K562 (cell line): Measurements from ENCODE around the gene RASIP1. TPM values are rescaled to one million over a fixed set of nuclear protein-coding genes. Genes with fewer than 3 reads are reported as not detected.
A peak's percentile ranks its signal among the peaks of the same experiment; 100 is the strongest.

Experiments
- ATAC-seq: fragments of 200-7000 bp; cut with Tn5 transposase; 3 replicates; pipeline ENCODE4 v1.9.1; 2020; ENCODE audit warnings: moderate library complexity
- Bru-seq: library from RNA; stranded (reverse); fragments of 400-500 nt; gene quantifications from one replicate; lab custom pipeline; 2021; lab: Mats Ljungman, UMichigan
- BruChase-seq, 2 experiments: library from RNA; stranded (reverse); fragments of 400-500 nt; gene quantifications; one replicate each; lab custom pipeline; 2021; lab: Mats Ljungman, UMichigan
- BruUV-seq: library from RNA; stranded (reverse); fragments of 400-500 nt; replicated peaks from 2 replicates; lab custom pipeline; 2021; lab: Mats Ljungman, UMichigan
- CTCF ChIA-PET: fragments of 300-600 bp; formaldehyde crosslinking; extraction: SDS; loops from one replicate; lab custom pipeline; 2021; ENCODE audit warnings: low intra/inter-chr PET ratio; lab: Yijun Ruan, JAX
- POLR2A ChIA-PET: fragments of 300-600, 350-650 bp; sonication (Branson Sonifier 250); formaldehyde crosslinking; extraction: SDS; loops from one replicate; lab custom pipeline; 2021; ENCODE audit warnings: antibody characterized with exemption, inconsistent platforms; lab: Yijun Ruan, JAX
- DNase-seq, 4 experiments: peaks; one replicate each; pipeline versions ENCODE4 v3.0.0 to v3.0.0-alpha.2; 2011 to 2018; ENCODE audit warnings: low spot score in 3 of 4, mixed read lengths in 3 of 4; ENCODE audit errors: extremely low read depth in 1 of 4
- FAIRE-seq: peaks from 2 replicates; lab custom pipeline; 2011; peaks lifted over from hg19 to GRCh38; lab: Jason Lieb, UNC
- H2AFZ ChIP-seq: 2 replicates; pipeline ENCODE4 v1.6.0; 2011; ENCODE audit warnings: low read depth, low read length, control low read depth, inconsistent platforms
- H3K27ac ChIP-seq: fragments of 200-600 bp; 3 replicates; pipeline ENCODE4 v1.8.0; 2011; ENCODE audit warnings: low read depth, mild to moderate bottlenecking, control low read depth, inconsistent platforms, low read length, moderate library complexity, mixed read lengths; ENCODE audit errors: extremely low read depth
- H3K27me3 ChIP-seq, 2 experiments: fragments of 300-600 bp in 1 of 2; 2 replicates in 1 of 2; 3 replicates in 1 of 2; pipeline versions ENCODE4 v1.6.0 to v1.8.0; 2011; ENCODE audit warnings: inconsistent platforms in 2 of 2, low read length in 2 of 2, mild to moderate bottlenecking in 1 of 2, mixed read lengths in 1 of 2, moderate library complexity in 1 of 2; ENCODE audit not compliant: control insufficient read depth in 2 of 2, insufficient read depth in 2 of 2
- H3K36me3 ChIP-seq: fragments of 300-600 bp; 3 replicates; pipeline ENCODE4 v1.8.0; 2011; ENCODE audit warnings: mild to moderate bottlenecking, low read length, inconsistent platforms; ENCODE audit not compliant: control insufficient read depth, insufficient read depth
- H3K4me1 ChIP-seq, 2 experiments: fragments of 200-600 bp in 1 of 2; replicated peaks in 1 of 2; 2 replicates in 1 of 2; 3 replicates in 1 of 2; pipeline versions ENCODE4 v1.5.1 to v1.8.0; 2011; ENCODE audit warnings: inconsistent platforms in 2 of 2, low read length in 2 of 2, mild to moderate bottlenecking in 1 of 2, mixed read lengths in 1 of 2, moderate library complexity in 1 of 2; ENCODE audit not compliant: control insufficient read depth in 2 of 2, insufficient read depth in 2 of 2
- H3K4me2 ChIP-seq: 2 replicates; pipeline ENCODE4 v1.6.1; 2011; ENCODE audit warnings: low read length, control low read depth, inconsistent platforms, mixed read lengths; ENCODE audit not compliant: insufficient read depth
- H3K4me3 ChIP-seq: fragments of 200-600 bp; sonication (generic), shearing (Covaris generic); 2 replicates; pipeline ENCODE4 v1.5.1; 2016; ENCODE audit warnings: control low read depth, inconsistent platforms
- H3K79me2 ChIP-seq: fragments of 200-600 bp; 3 replicates; pipeline ENCODE4 v1.8.0; 2011; ENCODE audit warnings: low read length, inconsistent platforms; ENCODE audit not compliant: control insufficient read depth, insufficient read depth
- H3K9ac ChIP-seq, 2 experiments: 2 replicates each; pipeline versions ENCODE4 v1.6.0 to v1.6.1; 2011; ENCODE audit warnings: low read depth in 2 of 2, low read length in 2 of 2, control low read depth in 1 of 2, inconsistent platforms in 1 of 2, mild to moderate bottlenecking in 1 of 2, mixed read lengths in 1 of 2; ENCODE audit not compliant: insufficient read depth in 1 of 2
- H3K9me1 ChIP-seq: one replicate; pipeline ENCODE4 v1.6.0; 2011; ENCODE audit warnings: inconsistent platforms, mild to moderate bottlenecking, low read length, moderate library complexity; ENCODE audit not compliant: control insufficient read depth, insufficient read depth
- H3K9me3 ChIP-seq: replicated peaks from 2 replicates; pipeline ENCODE4 v1.5.1; 2011; ENCODE audit warnings: low read depth, low read length, inconsistent platforms; ENCODE audit not compliant: control insufficient read depth, insufficient read depth
- H4K20me1 ChIP-seq: replicated peaks from 2 replicates; pipeline ENCODE4 v1.6.1; 2011; ENCODE audit warnings: low read length, inconsistent platforms, mixed read lengths; ENCODE audit not compliant: control insufficient read depth, insufficient read depth
- BDP1 ChIP-seq: IDR thresholded peaks from 3 replicates; pipeline ENCODE4 v1.6.1; 2011; ENCODE audit not compliant: insufficient read length, insufficient read depth
- GABPB1 ChIP-seq: sonication (generic); formaldehyde crosslinking; IDR thresholded peaks from 2 replicates; pipeline ENCODE4 v1.8.0; 2022; ENCODE audit warnings: mild to moderate bottlenecking, missing genetic modification reagents
- HNRNPH1 ChIP-seq: fragments of 200-400 bp; formaldehyde crosslinking; optimal IDR thresholded peaks from 2 replicates; pipeline ENCODE3; 2017; ENCODE audit warnings: low read depth, mild to moderate bottlenecking, low read length, moderate library complexity
- KDM1A ChIP-seq, 2 experiments: fragments of 450-650 bp; IDR thresholded peaks; 2 replicates each; pipeline ENCODE4 v1.6.1; 2016; ENCODE audit warnings: mild to moderate bottlenecking in 2 of 2
- MED1 ChIP-seq: sonication (generic); formaldehyde crosslinking; IDR thresholded peaks from 2 replicates; pipeline ENCODE4 v1.8.1; 2023; ENCODE audit warnings: missing genetic modification reagents, borderline replicate concordance
- NELFE ChIP-seq: IDR thresholded peaks from 2 replicates; pipeline ENCODE4 v1.6.1; 2011; ENCODE audit warnings: mild to moderate bottlenecking; ENCODE audit not compliant: insufficient read depth, insufficient read length
- ZBTB7A ChIP-seq: IDR thresholded peaks from 2 replicates; pipeline ENCODE4 v1.6.1; 2011; ENCODE audit warnings: low read depth, mild to moderate bottlenecking, low read length, moderate library complexity, borderline replicate concordance; ENCODE audit not compliant: control insufficient read depth
- WGBS: fragments of 100-300 bp; shearing (Covaris generic); methylation state at CpG from one replicate; pipeline ENCODE4 v1.1.6; 2016; ENCODE audit warnings: low coverage, mixed read lengths; ENCODE audit not compliant: insufficient coverage; ENCODE audit errors: missing lambda C conversion rate; 5-methylcytosine and 5-hydroxymethylcytosine counted together
- in situ Hi-C: fragments of 300-500 bp; cut with MboI; formaldehyde crosslinking; loops from 4 replicates; pipeline ENCODE4 v1.15.0; 2018; ENCODE audit warnings: inconsistent platforms, mixed read lengths
- intact Hi-C: fragments of 100-400 bp; cut with micrococcal nuclease; formaldehyde crosslinking; loops from 2 replicates; pipeline ENCODE4 v1.14.2; 2022
- long read RNA-seq, 3 experiments: library from polyadenylated mRNA in 2 of 3; library from RNA in 1 of 3; unstranded in 2 of 3; stranded (forward) in 1 of 3; transcript quantifications; one replicate each; pipeline ENCODE4 v2.0.0, GENCODE V29; 2019 to 2022
- polyA minus RNA-seq, 3 experiments: library from RNA; depleted of rRNA, polyadenylated mRNA; stranded (reverse); fragments of >200 nt; gene quantifications; 2 replicates each; pipeline ENCODE4 v1.2.3, GENCODE V29; 2011
- polyA plus RNA-seq, 8 experiments: library from polyadenylated mRNA; depleted of rRNA in 4 of 8; stranded (reverse) in 5 of 8; unstranded in 3 of 8; fragments of >200 nt; fragmentation: Nextera tagmentation in 2 of 8; fragmentation: Illumina TruSeq in 1 of 8; extraction: Ambion mirVana in 2 of 8; extraction: Trizol in 1 of 8; gene quantifications; 2 replicates each; pipeline versions ENCODE4 v1.2.1 to v1.2.3, GENCODE V29; 2011 to 2014; ENCODE audit warnings: inconsistent platforms in 1 of 8, missing spikeins in 1 of 8
- total RNA-seq, 7 experiments: library from RNA; depleted of rRNA in 6 of 7; stranded (reverse); fragments of >200 nt in 6 of 7; fragmentation: Illumina TruSeq in 2 of 7; extraction: Trizol in 2 of 7; gene quantifications; 2 replicates each; pipeline versions ENCODE4 v1.2.1 to v1.2.3, GENCODE V29; 2011 to 2021; ENCODE audit warnings: low replicate concordance in 1 of 7
- TF ChIP-seq, protein P1 (sequence below): sonication (generic); formaldehyde crosslinking; IDR thresholded peaks from 2 replicates; pipeline ENCODE4 v1.8.1; 2023; ENCODE audit warnings: mild to moderate bottlenecking, missing genetic modification reagents, moderate library complexity

RASIP1 gene, protein sequence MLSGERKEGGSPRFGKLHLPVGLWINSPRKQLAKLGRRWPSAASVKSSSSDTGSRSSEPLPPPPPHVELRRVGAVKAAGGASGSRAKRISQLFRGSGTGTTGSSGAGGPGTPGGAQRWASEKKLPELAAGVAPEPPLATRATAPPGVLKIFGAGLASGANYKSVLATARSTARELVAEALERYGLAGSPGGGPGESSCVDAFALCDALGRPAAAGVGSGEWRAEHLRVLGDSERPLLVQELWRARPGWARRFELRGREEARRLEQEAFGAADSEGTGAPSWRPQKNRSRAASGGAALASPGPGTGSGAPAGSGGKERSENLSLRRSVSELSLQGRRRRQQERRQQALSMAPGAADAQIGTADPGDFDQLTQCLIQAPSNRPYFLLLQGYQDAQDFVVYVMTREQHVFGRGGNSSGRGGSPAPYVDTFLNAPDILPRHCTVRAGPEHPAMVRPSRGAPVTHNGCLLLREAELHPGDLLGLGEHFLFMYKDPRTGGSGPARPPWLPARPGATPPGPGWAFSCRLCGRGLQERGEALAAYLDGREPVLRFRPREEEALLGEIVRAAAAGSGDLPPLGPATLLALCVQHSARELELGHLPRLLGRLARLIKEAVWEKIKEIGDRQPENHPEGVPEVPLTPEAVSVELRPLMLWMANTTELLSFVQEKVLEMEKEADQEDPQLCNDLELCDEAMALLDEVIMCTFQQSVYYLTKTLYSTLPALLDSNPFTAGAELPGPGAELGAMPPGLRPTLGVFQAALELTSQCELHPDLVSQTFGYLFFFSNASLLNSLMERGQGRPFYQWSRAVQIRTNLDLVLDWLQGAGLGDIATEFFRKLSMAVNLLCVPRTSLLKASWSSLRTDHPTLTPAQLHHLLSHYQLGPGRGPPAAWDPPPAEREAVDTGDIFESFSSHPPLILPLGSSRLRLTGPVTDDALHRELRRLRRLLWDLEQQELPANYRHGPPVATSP
- 10.4 and 13.7 TPM in 2 replicates for total RNA-seq (2011; cell fraction: chromatin; rRNA removed; ENCODE audit: low replicate concordance)
- total RNA-seq (2011; cell fraction: nucleolus; rRNA removed): 7.4 and 8.8 TPM in 2 replicates
- 10.0 and 11.1 TPM in 2 replicates for total RNA-seq (2011; cell fraction: nucleoplasm; rRNA removed)
- total RNA-seq (2014; rRNA removed) (2.7 and 3.7 TPM in 2 replicates), total RNA-seq (2014; rRNA removed; fragmentation: Illumina TruSeq; extraction: Trizol) (0.58 and 0.61 TPM in 2 replicates), total RNA-seq (2015; rRNA removed; fragmentation: Illumina TruSeq; extraction: Trizol) (1.4 and 1.7 TPM in 2 replicates), total RNA-seq (2021) (3.4 and 4.6 TPM in 2 replicates), polyA plus RNA-seq (2011; rRNA removed) (1.4 and 2.1 TPM in 2 replicates), polyA plus RNA-seq (2014; fragmentation: Illumina TruSeq; extraction: Trizol) (1.5 and 2.6 TPM in 2 replicates), polyA plus RNA-seq (2014; fragmentation: Nextera tagmentation; extraction: Ambion mirVana) (under 1 TPM; 0.20 to 0.24 TPM), polyA plus RNA-seq (2014; rRNA removed) (4.7 and 6.1 TPM in 2 replicates), polyA minus RNA-seq (2011; rRNA and poly(A)+ RNA removed) (1.1 and 1.6 TPM in 2 replicates), Bru-seq, nascent RNA (percentile 43 among the genes with signal in this experiment), BruChase-seq, experiment 1, labeled RNA remaining after a 2-hour chase (percentile 36 among the genes with signal in this experiment), BruChase-seq, experiment 2, labeled RNA remaining after a 6-hour chase (percentile 40 among the genes with signal in this experiment)
- polyA plus RNA-seq (2011; cell fraction: cytosol; rRNA removed): 2.3 and 3.3 TPM in 2 replicates
- 5.2 and 8.5 TPM in 2 replicates for polyA plus RNA-seq (2011; cell fraction: nucleus; rRNA removed)
- 3.2 and 5.2 TPM in 2 replicates for polyA plus RNA-seq (2012)
- 1.0 and 4.6 TPM in 2 replicates for polyA minus RNA-seq (2011; cell fraction: cytosol; rRNA and poly(A)+ RNA removed)
- 1.3 and 2.0 TPM in 2 replicates for polyA minus RNA-seq (2011; cell fraction: nucleus; rRNA and poly(A)+ RNA removed)
- long read RNA-seq, experiment 1, partial matches to known transcripts: 6 of 18 reads
- long read RNA-seq, experiment 1, other reads (novel, unspliced or antisense): 12 of 18 reads
- long read RNA-seq, experiment 2, partial matches to known transcripts: 3 of 9 reads
- long read RNA-seq, experiment 2, other reads (novel, unspliced or antisense): 6 of 9 reads
- long read RNA-seq, experiment 3, partial matches to known transcripts: 1 of 1 reads
- long read RNA-seq, experiment 3, other reads (novel, unspliced or antisense): 0 of 1 reads

DNA sequence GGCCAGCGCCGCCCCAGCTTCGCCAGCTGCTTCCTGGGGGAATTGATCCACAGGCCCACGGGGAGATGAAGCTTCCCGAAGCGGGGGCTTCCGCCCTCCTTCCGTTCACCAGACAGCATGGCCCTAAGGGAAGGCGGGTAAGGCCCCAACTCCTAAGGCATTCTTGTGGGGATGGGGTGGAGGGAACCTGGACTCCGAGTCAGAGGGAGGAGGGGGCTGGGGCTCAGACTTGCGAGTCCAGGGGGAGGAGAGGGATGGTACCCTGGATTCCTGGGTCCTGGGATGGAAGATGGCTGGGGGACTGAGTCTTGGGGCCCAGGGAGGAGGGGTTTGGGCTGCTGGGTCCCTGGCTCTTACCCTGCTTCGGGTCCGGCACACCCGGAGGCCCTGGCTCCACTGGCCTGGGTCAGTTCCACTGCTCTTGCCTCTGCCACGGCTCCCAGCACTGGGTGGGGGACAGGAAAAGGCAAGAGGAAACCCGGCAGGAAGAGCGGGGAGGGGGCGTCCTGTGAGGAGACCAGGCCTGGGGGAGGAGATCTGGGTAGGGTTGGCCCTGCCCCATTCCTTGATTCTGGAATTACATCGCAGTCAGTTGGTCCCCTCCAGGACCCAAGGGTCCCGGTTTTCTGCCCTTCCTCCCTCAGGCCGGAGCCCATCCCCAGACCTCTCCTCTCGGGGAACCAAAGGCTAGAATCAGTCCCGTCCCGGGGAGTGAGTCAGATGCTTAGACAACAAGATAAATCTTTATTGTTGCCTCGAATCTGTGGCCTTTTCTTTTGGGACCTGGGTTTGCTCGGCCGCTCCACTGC lies at the start of gene RASIP1:
TSS of gene RASIP1 (minus strand) at position 447 of the 809 bp plus-strand sequence. CDS start at position 119, 328 bp downstream.
- Histone ChIP-seq H4K20me1 (no peaks in the 10 kb centered on the region), H3K4me3 (peak within 1 kb of the TSS; percentile 53), H3K9me1 (peaks cover 3% of the 10 kb centered on the region), H3K36me3 (no peaks in the 10 kb centered on the region), H3K4me2 (peak within 1 kb of the TSS; percentile 89), H3K27ac (peak within 1 kb of the TSS; percentile 82), H3K9me3 (no peaks in the 10 kb centered on the region), H3K27me3 (no peaks in the 10 kb centered on the region), H3K79me2 (peaks cover 8% of the 10 kb centered on the region; the same call in 2 of the 3 replicates), H2AFZ (peak within 1 kb of the TSS; percentile 89), H3K4me1 (peaks cover 43 to 49% of the 10 kb centered on the region in 2 experiments), H3K9ac (peak within 1 kb of the TSS; percentile 68 to 95)
- ATAC-seq (no peak), FAIRE-seq (no peak), DNase-seq (peak in 1 of 4 experiments; percentile 67)
- POLR2A ChIA-PET: interaction anchor here (0.6 kb wide), 2 partner anchors 56 to 89 kb away, joined by 3 to 4 read pairs; no protein-coding TSS in a partner anchor
- BruUV-seq: no TSS peak
- intact Hi-C loops (loop anchor here (2.0 kb wide), 1 partner anchor 40 kb away; no protein-coding TSS in a partner anchor), in situ Hi-C loops (loop anchor here (5.0 kb wide), 1 partner anchor 93 kb away; the partner anchor contains the start of gene CA11)
- CTCF ChIA-PET: no interaction called here
- WGBS: 49% methylated on average over 20 of the region's 27 CpGs
- TF ChIP-seq MED1 (CRISPR knock-in tag) (no peak), ZBTB7A (peak; percentile 43), NELFE (no peak), HNRNPH1 (no peak), KDM1A (IDR thresholded peaks at IDR 0.05) (peak in 1 of 2 experiments; percentile 72; a peak in 2 of 4 replicates), BDP1 (no peak), GABPB1 (CRISPR knock-in tag) (0 out of 2 replicates have a peak, but pooled peaks have one; percentile 20)
- TF ChIP-seq, protein P1, sequence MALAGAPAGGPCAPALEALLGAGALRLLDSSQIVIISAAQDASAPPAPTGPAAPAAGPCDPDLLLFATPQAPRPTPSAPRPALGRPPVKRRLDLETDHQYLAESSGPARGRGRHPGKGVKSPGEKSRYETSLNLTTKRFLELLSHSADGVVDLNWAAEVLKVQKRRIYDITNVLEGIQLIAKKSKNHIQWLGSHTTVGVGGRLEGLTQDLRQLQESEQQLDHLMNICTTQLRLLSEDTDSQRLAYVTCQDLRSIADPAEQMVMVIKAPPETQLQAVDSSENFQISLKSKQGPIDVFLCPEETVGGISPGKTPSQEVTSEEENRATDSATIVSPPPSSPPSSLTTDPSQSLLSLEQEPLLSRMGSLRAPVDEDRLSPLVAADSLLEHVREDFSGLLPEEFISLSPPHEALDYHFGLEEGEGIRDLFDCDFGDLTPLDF (CRISPR knock-in tag): no peak
